Lower leg skin (tissue), 3 donors: Measurements from ENCODE around the gene SPRR2B.
"Not testable (repeated sequence)": the region's sequence is repeated elsewhere in the genome, so short reads cannot be mapped to it uniquely, and the experiment has no call there.

Experiments used
- CTCF ChIP-seq, 3 donors: fragments of 450-650 bp; IDR thresholded peaks; one replicate each; pipeline ENCODE4 v1.5.1; 2016; ENCODE audit warnings: antibody characterized with exemption in 3 of 3, mild to moderate bottlenecking in 3 of 3, moderate library complexity in 2 of 3
- POLR2A ChIP-seq, 2 donors: fragments of 450-650 bp; IDR thresholded peaks; one replicate each; pipeline ENCODE4 v1.6.1; 2016 to 2017; ENCODE audit warnings: antibody characterized with exemption in 2 of 2, mild to moderate bottlenecking in 1 of 2, moderate library complexity in 1 of 2

- TF ChIP-seq CTCF, POLR2A (IDR thresholded peaks at IDR 0.05): not testable (repeated sequence)
These were observed 43.9 kb upstream of the SPRR2B start for GRCh38 chr1:153115264-153115663.
